Uterus (tissue), 2 donors: ENCODE measurements around the gene ERVV-1.

Experiments used
- POLR2A ChIP-seq, 2 donors: fragments of 450-650 bp; IDR thresholded peaks; one replicate each; pipeline ENCODE4 v1.6.1; 2016; ENCODE audit warnings: antibody characterized with exemption in 2 of 2, mild to moderate bottlenecking in 1 of 2, moderate library complexity in 1 of 2
- TF ChIP-seq, protein P1 (sequence below), 4 experiments: fragments of 200-600 bp in 2 of 4; fragments of 450-650 bp in 2 of 4; sonication (generic) in 2 of 4; IDR thresholded peaks; one replicate each; pipeline ENCODE4 v1.5.1; 2016 to 2019; ENCODE audit warnings: antibody characterized with exemption in 4 of 4, mild to moderate bottlenecking in 2 of 4, moderate library complexity in 1 of 4

DNA sequence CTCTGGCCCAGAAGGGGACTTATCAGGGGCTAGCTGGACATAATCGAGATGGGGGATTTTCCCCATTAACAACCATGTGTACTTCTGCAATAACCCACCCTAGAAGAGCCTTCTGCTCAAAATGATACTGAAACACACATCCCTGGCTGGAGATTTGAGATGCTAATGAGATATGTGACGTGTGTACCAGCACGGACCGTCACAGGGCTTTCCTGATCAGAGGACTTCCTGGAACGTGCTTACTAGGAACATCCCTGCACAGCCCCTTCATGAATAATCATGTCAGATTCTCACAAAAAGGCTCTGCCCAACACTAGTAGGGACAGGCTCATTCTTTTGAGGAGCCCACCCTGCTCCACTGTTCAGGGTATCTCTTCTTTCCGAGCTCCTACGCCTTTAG, 6.5 kb upstream of the ERVV-1 start:
- no peak for TF ChIP-seq POLR2A (IDR thresholded peaks at IDR 0.05)
- TF ChIP-seq, protein P1, sequence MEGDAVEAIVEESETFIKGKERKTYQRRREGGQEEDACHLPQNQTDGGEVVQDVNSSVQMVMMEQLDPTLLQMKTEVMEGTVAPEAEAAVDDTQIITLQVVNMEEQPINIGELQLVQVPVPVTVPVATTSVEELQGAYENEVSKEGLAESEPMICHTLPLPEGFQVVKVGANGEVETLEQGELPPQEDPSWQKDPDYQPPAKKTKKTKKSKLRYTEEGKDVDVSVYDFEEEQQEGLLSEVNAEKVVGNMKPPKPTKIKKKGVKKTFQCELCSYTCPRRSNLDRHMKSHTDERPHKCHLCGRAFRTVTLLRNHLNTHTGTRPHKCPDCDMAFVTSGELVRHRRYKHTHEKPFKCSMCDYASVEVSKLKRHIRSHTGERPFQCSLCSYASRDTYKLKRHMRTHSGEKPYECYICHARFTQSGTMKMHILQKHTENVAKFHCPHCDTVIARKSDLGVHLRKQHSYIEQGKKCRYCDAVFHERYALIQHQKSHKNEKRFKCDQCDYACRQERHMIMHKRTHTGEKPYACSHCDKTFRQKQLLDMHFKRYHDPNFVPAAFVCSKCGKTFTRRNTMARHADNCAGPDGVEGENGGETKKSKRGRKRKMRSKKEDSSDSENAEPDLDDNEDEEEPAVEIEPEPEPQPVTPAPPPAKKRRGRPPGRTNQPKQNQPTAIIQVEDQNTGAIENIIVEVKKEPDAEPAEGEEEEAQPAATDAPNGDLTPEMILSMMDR (IDR thresholded peaks at IDR 0.05), result no peak
